ENCODE results near the gene NCOA3. TPM values are rescaled to one million over a fixed set of nuclear protein-coding genes. Genes with fewer than 3 reads are reported as not detected.

The NCOA3 gene
- total RNA-seq, 1 experiment from 2014 or later = 23.3 TPM

DNA sequence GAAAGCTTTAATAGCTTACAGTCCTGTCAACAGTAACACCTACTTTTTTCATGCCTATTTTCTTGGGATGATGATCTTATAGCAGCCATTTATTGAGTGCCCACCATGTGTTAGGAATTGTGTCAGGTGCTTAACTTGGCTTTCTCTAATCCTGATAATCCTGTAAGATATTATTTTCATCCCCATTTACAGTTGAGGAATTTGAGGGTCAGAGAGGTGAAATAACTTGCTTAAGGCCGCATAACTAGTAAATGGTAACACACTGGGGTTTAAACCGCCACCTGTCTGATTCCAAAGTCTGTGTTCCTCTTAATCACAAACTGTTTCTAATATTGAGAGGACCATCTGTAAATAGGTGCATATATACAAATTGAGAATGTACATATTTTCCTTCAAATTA, 55.5 kb downstream of the NCOA3 start:
- H3K27ac Mint-ChIP-seq = no peak overlapping the region
- H4K20me1 ChIP-seq (ENCODE audit: control insufficient read depth, insufficient read depth, insufficient read length) = no peaks in the 10 kb centered on the region

More for the DNA sequence above, 55.5 kb downstream of the NCOA3 start:
- Mint-ChIP-seq H3K4me1 (peaks cover 43 to 49% of the 10 kb centered on the region in 2 experiments), H3K36me3 (ENCODE audit: insufficient read depth in 1 of 3, low read depth in 3 of 3) (peaks cover 3 to 4% (median 4%) of the 10 kb centered on the region in 3 experiments; a peak in 5 of 7 replicates), H3K9me3 (peaks cover 0 to 4% of the 10 kb centered on the region in 2 experiments; a peak in 4 of 5 replicates), H3K4me3 (no peak overlapping the region), H3K27me3 (ENCODE audit: low read depth) (no peaks in the 10 kb centered on the region)
- Histone ChIP-seq H3K27me3 (ENCODE audit: insufficient read depth, low read length) (no peaks in the 10 kb centered on the region), H3T11ph (ENCODE audit: low read length) (no peak overlapping the region), H3K56ac (ENCODE audit: insufficient read length, low read depth, low read length) (no peak overlapping the region), H2BK20ac (ENCODE audit: low read depth, low read length, poor library complexity, severe bottlenecking) (no peak overlapping the region), H3K23me2 (ENCODE audit: insufficient read length, low read depth, low read length, poor library complexity, severe bottlenecking) (no peaks in the 10 kb centered on the region), H4K5ac (ENCODE audit: insufficient read length, low read depth, low read length) (no peak overlapping the region), H2AK5ac (ENCODE audit: insufficient read length, low read length) (no peak overlapping the region), H3K23ac (ENCODE audit: insufficient read length, low read depth, low read length) (no peak overlapping the region), H3K9me3 (ENCODE audit: control insufficient read depth, low read depth, low read length) (no peaks in the 10 kb centered on the region), H3K14ac (ENCODE audit: insufficient read depth, low read length) (no peak overlapping the region), H3K4me1 (ENCODE audit: insufficient read depth, low read length) (peaks cover 10% of the 10 kb centered on the region), H3K79me1 (ENCODE audit: insufficient read depth, low read depth, low read length, poor library complexity, severe bottlenecking) (peaks cover 11% of the 10 kb centered on the region), H3K4me2 (ENCODE audit: insufficient read depth, insufficient read length, low read length) (no peak overlapping the region), H2BK120ac (ENCODE audit: low read depth, low read length, poor library complexity, severe bottlenecking) (no peak overlapping the region), H4K91ac (ENCODE audit: insufficient read length, low read depth, low read length) (no peak overlapping the region), H2BK5ac (ENCODE audit: insufficient read length, low read length) (no peak overlapping the region), H3K18ac (ENCODE audit: insufficient read length, low read depth, low read length) (no peak overlapping the region), H2BK12ac (ENCODE audit: insufficient read length, low read depth, low read length) (no peak overlapping the region), H3K27ac (ENCODE audit: insufficient read length, low read depth, low read length) (no peak overlapping the region), H3K9ac (ENCODE audit: extremely low read depth, insufficient read length, low read length) (no peak overlapping the region), H2AFZ (ENCODE audit: low read length) (no peak overlapping the region), H3K4ac (ENCODE audit: low read depth, low read length) (no peak overlapping the region), H3K79me2 (ENCODE audit: insufficient read depth, low read length) (peaks cover 4% of the 10 kb centered on the region; the same call in 1 of the 2 replicates), H2BK15ac (ENCODE audit: low read depth, low read length) (no peak overlapping the region), H4K8ac (replicated peaks; ENCODE audit: insufficient read length, low read depth, low read length) (no peak overlapping the region)
- no CpG with 5 or more reads among the region's 2 CpGs for WGBS (ENCODE audit: extremely low coverage, insufficient read length, low lambda C conversion rate)
- no peak for DNase-seq
- TF ChIP-seq, protein P1, sequence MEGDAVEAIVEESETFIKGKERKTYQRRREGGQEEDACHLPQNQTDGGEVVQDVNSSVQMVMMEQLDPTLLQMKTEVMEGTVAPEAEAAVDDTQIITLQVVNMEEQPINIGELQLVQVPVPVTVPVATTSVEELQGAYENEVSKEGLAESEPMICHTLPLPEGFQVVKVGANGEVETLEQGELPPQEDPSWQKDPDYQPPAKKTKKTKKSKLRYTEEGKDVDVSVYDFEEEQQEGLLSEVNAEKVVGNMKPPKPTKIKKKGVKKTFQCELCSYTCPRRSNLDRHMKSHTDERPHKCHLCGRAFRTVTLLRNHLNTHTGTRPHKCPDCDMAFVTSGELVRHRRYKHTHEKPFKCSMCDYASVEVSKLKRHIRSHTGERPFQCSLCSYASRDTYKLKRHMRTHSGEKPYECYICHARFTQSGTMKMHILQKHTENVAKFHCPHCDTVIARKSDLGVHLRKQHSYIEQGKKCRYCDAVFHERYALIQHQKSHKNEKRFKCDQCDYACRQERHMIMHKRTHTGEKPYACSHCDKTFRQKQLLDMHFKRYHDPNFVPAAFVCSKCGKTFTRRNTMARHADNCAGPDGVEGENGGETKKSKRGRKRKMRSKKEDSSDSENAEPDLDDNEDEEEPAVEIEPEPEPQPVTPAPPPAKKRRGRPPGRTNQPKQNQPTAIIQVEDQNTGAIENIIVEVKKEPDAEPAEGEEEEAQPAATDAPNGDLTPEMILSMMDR (conservative IDR thresholded peaks at IDR 0.05) = no peak

Data from H9 (cell line).